HG02943 (cell line): Measurements from ENCODE around the gene TUBB.

Experiments used
- ATAC-seq: cut with Tn5 transposase; IDR thresholded peaks from one replicate; pipeline ENCODE4 v1.9.1; 2021; ENCODE audit warnings: mild to moderate bottlenecking, low read depth, moderate library complexity; ENCODE audit not compliant: unreplicated experiment

Gene TUBB

GRCh38 chr6:30686908-30687658 lies 33.1 kb upstream of the TUBB start:
- peak; percentile 41 for ATAC-seq

- ATAC-seq, result no peak
Observed at GRCh38 chr6:30687659-30688431, 32.3 kb upstream of the TUBB start.

GRCh38 chr6:30688569-30688968 lies 31.6 kb upstream of the TUBB start:
- ATAC-seq, result no peak

GRCh38 chr6:30689022-30689865 lies 30.9 kb upstream of the TUBB start:
- no peak for ATAC-seq

- ATAC-seq, result no peak
Observed at GRCh38 chr6:30689985-30690384, 30.2 kb upstream of the TUBB start.

- no peak for ATAC-seq
Observed at GRCh38 chr6:30690403-30691207, 29.5 kb upstream of the TUBB start, which contains the start of gene NRM. Gene NRM, minus strand, starts transcription at chr6:30690984. Its CDS starts 10 bp downstream, at chr6:30690974.

GRCh38 chr6:30691208-30691847 lies 28.8 kb upstream of the TUBB start:
- no peak for ATAC-seq

- no peak for ATAC-seq
Observed at GRCh38 chr6:30696432-30696831, 23.7 kb upstream of the TUBB start.

GRCh38 chr6:30700340-30700739 lies 19.8 kb upstream of the TUBB start:
- ATAC-seq, result no peak

- ATAC-seq, result no peak
Observed at GRCh38 chr6:30703011-30703410, 17.1 kb upstream of the TUBB start.

- no peak for ATAC-seq
Observed at GRCh38 chr6:30703821-30704220, 16.3 kb upstream of the TUBB start.

- ATAC-seq, result no peak
Observed at GRCh38 chr6:30705620-30706019, 14.5 kb upstream of the TUBB start.

GRCh38 chr6:30707281-30707850 lies 12.8 kb upstream of the TUBB start:
- no peak for ATAC-seq

- no peak for ATAC-seq
Observed at GRCh38 chr6:30709101-30709868, 10.9 kb upstream of the TUBB start.

GRCh38 chr6:30711758-30712380 lies 8.3 kb upstream of the TUBB start:
- ATAC-seq, result no peak

- no peak for ATAC-seq
Observed at GRCh38 chr6:30712441-30712945, 7.7 kb upstream of the TUBB start.

- no peak for ATAC-seq
Observed at GRCh38 chr6:30714263-30714662, 5.9 kb upstream of the TUBB start.

GRCh38 chr6:30716879-30717128 lies 3.3 kb upstream of the TUBB start:
- no peak for ATAC-seq
